DMS79 treated with DMSO at 0.1 percent for 48 hours (cell line): ENCODE data around the gene RSRC1.
A peak's percentile ranks its signal among the peaks of the same experiment; 100 is the strongest.
"Not testable (repeated sequence)": the region's sequence is repeated elsewhere in the genome, so short reads cannot be mapped to it uniquely, and the experiment has no call there.

Experiments
- DNase-seq: peaks from one replicate; lab custom pipeline; 2025; lab: John Stamatoyannopoulos, UW

RSRC1 gene

GRCh38 chr3:158463556-158463955, 353.7 kb downstream of the RSRC1 start:
- no peak for DNase-seq

- DNase-seq, result no peak
Measured at GRCh38 chr3:158465074-158465473, 355.2 kb downstream of the RSRC1 start.

GRCh38 chr3:158470944-158471638, 361.2 kb downstream of the RSRC1 start:
- DNase-seq, result no peak

- no peak for DNase-seq
Measured at GRCh38 chr3:158471639-158472294, 361.9 kb downstream of the RSRC1 start.

- DNase-seq, result no peak
Measured at GRCh38 chr3:158479051-158479450, 369.2 kb downstream of the RSRC1 start.

- no peak for DNase-seq
Measured at GRCh38 chr3:158483701-158484235, 373.9 kb downstream of the RSRC1 start.

GRCh38 chr3:158486200-158486599, 376.3 kb downstream of the RSRC1 start:
- DNase-seq, result no peak

- DNase-seq, result no peak
Measured at GRCh38 chr3:158488670-158489069, 378.8 kb downstream of the RSRC1 start.

GRCh38 chr3:158489181-158489580, 379.3 kb downstream of the RSRC1 start:
- no peak for DNase-seq

- DNase-seq, result no peak
Measured at GRCh38 chr3:158491968-158492367, 382.1 kb downstream of the RSRC1 start.

GRCh38 chr3:158492685-158493084, 382.8 kb downstream of the RSRC1 start:
- peak; percentile 5 for DNase-seq

GRCh38 chr3:158493931-158494330, 384.0 kb downstream of the RSRC1 start:
- DNase-seq, result no peak

GRCh38 chr3:158494673-158495072, 384.8 kb downstream of the RSRC1 start:
- no peak for DNase-seq

- peak; percentile 4 for DNase-seq
Measured at GRCh38 chr3:158495398-158495902, 385.6 kb downstream of the RSRC1 start.

GRCh38 chr3:158505117-158505516, 395.2 kb downstream of the RSRC1 start:
- DNase-seq, result no peak

GRCh38 chr3:158506456-158506855, 396.6 kb downstream of the RSRC1 start:
- DNase-seq, result no peak

- no peak for DNase-seq
Measured at GRCh38 chr3:158508481-158508880, 398.6 kb downstream of the RSRC1 start.

- DNase-seq, result no peak
Measured at GRCh38 chr3:158509891-158510290, 400.0 kb downstream of the RSRC1 start.

GRCh38 chr3:158516729-158517128, 406.8 kb downstream of the RSRC1 start:
- DNase-seq, result not testable (repeated sequence)

GRCh38 chr3:158519776-158520175, 409.9 kb downstream of the RSRC1 start:
- DNase-seq, result no peak

GRCh38 chr3:158520433-158520832, 410.5 kb downstream of the RSRC1 start:
- DNase-seq, result no peak

- no peak for DNase-seq
Measured at GRCh38 chr3:158522221-158523136, 412.6 kb downstream of the RSRC1 start.
